Stimulated activated CD4-positive, alpha-beta T cell treated with anti-CD3 and anti-CD28 coated beads, Interleukin-1b, Interleukin-23, amount 100 ng/mL, for 1 hour (primary cell): ENCODE results near the gene SKOR2.

Experiments
- DNase-seq, 2 donors: peaks; one replicate each; pipeline ENCODE4 v3.0.0-alpha.2; 2020; ENCODE audit warnings: low read depth in 2 of 2

Gene SKOR2

GRCh38 chr18:47251289-47252120 lies at the start of gene SKOR2:
SKOR2 (minus strand) TSS chr18:47251660; CDS start chr18:47249183, 2,477 bp downstream.
- DNase-seq = no peak

- no peak for DNase-seq
Observed at GRCh38 chr18:47296462-47296861, 45.0 kb upstream of the SKOR2 start.

GRCh38 chr18:47294801-47295200 lies 43.3 kb upstream of the SKOR2 start:
- DNase-seq = no peak

GRCh38 chr18:47288741-47289140 lies 37.3 kb upstream of the SKOR2 start:
- no peak for DNase-seq

GRCh38 chr18:47287911-47288585 lies 36.6 kb upstream of the SKOR2 start:
- no peak for DNase-seq

GRCh38 chr18:47286776-47287410 lies 35.4 kb upstream of the SKOR2 start:
- DNase-seq = no peak

- DNase-seq = no peak
Observed at GRCh38 chr18:47285456-47285855, 34.0 kb upstream of the SKOR2 start.

- DNase-seq = no peak
Observed at GRCh38 chr18:47284721-47285395, 33.4 kb upstream of the SKOR2 start.

GRCh38 chr18:47283476-47283875 lies 32.0 kb upstream of the SKOR2 start:
- DNase-seq = no peak

GRCh38 chr18:47280121-47280520 lies 28.7 kb upstream of the SKOR2 start:
- no peak for DNase-seq

- no peak for DNase-seq
Observed at GRCh38 chr18:47274961-47275360, 23.5 kb upstream of the SKOR2 start.

- no peak for DNase-seq
Observed at GRCh38 chr18:47265197-47265596, 13.7 kb upstream of the SKOR2 start.

GRCh38 chr18:47264308-47264700 lies 12.8 kb upstream of the SKOR2 start:
- no peak for DNase-seq

- DNase-seq = no peak
Observed at GRCh38 chr18:47263430-47264307, 12.2 kb upstream of the SKOR2 start.

GRCh38 chr18:47263150-47263429 lies 11.6 kb upstream of the SKOR2 start:
- DNase-seq = no peak

GRCh38 chr18:47262301-47263149 lies 11.1 kb upstream of the SKOR2 start:
- no peak for DNase-seq

- DNase-seq = no peak
Observed at GRCh38 chr18:47261902-47262300, 10.4 kb upstream of the SKOR2 start.

GRCh38 chr18:47260924-47261701 lies 9.7 kb upstream of the SKOR2 start:
- no peak for DNase-seq

- DNase-seq = no peak
Observed at GRCh38 chr18:47260120-47260923, 8.9 kb upstream of the SKOR2 start.
